NCI-H128 (cell line): ENCODE results near the gene UEVLD.
"Not testable (repeated sequence)": the region's sequence is repeated elsewhere in the genome, so short reads cannot be mapped to it uniquely, and the experiment has no call there.

Experiments used
- DNase-seq: peaks from one replicate; lab custom pipeline; 2025; ENCODE audit not compliant: unreplicated experiment; lab: John Stamatoyannopoulos, UW

Gene UEVLD

DNA sequence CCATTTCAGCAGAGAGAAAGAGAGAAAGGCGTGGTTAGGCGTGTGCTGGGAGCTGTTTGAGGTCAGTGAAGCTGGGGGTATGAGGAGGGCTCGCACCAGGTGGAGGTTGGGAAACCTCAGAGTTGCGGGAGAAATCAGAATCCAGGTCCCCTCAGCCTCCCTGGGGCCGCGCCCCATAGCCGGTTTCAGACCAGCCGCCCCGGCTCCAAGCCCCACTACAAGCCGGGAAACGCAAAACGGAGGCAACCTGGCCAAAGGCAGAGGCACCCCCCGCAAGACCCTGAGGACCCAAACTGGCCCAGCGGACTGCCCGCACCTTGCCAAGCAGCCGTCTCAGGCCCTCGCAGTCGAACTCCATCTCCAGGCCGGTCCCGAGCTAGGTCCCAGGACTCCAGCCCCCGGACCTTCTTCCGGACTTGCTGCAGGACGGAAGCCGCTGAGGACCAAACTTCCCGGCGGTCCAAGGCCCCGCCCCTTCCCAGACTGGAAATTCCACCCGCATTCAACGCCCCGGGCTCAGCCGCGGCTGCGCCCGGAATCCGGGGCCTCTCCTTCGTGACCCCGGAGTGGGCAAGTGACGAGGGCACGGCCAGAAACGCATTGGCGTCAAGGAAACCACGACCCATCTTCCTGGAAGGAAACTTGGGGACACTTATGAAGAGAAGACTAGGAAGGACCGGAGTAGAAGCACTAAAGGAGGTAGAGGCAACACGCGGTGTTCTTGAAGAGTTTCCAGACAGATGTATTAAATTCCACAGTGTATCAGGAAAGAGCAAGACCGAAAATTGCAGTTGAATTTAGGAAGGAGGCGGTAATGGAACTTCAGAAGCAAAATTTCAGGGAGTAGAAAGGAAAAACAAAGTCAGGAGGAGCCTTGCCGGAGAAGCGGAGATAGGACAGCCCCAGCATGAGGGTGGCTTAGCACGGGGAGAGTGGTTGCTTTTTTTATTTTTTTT, at the start of gene UEVLD:
TSS of gene UEVLD (minus strand) at position 438 of the 956 bp plus-strand sequence. CDS start at position 358, 80 bp downstream.
- DNase-seq, result peak; percentile 72

DNA sequence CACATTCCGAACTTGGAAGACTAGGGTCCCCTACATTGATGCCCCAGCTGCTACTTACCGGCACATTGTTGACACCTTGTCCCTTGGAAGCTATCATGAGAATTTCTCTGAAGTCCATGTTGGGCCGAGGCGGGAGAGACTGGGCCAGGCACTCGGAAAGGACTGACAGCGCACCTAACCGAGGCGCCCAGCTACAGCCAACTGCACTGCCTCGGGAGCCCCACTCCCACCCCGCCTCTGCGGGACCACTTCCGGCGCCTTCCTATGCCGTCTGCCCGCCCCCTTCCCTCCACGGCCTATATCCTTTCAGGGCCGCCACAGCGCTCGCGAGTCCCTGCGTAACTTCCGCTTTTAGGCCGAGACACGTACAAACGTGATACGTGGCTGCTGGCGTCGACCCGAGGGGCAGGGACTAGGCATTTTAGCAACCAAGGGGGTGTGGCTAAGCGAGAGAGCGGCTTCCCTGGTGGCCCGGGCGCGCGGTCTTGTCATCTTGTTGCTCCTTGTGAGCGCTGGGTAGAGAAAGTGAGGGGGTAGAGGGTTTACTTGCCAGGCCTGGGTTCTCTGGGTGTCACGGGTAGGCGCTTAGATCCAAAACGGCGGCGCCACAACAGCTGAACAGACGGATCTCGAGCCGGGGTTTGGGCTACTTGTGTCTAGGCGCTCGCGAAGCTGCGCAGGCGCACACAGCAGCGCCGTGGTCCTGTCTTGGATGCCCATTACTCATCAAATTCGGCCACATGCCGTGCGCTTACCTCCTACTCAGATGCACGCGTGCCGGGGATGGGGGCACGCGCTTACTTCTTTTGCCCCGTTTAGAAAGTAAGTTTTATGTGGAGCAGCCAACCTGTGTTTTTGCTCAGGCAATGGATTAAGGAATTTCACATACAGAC, 45.9 kb upstream of the UEVLD start, which contains the start of gene SPTY2D1:
TSS of gene SPTY2D1 (minus strand) at position 203 of the 893 bp plus-strand sequence. CDS start at position 118, 85 bp downstream.
- DNase-seq, result peak; percentile 95

DNA sequence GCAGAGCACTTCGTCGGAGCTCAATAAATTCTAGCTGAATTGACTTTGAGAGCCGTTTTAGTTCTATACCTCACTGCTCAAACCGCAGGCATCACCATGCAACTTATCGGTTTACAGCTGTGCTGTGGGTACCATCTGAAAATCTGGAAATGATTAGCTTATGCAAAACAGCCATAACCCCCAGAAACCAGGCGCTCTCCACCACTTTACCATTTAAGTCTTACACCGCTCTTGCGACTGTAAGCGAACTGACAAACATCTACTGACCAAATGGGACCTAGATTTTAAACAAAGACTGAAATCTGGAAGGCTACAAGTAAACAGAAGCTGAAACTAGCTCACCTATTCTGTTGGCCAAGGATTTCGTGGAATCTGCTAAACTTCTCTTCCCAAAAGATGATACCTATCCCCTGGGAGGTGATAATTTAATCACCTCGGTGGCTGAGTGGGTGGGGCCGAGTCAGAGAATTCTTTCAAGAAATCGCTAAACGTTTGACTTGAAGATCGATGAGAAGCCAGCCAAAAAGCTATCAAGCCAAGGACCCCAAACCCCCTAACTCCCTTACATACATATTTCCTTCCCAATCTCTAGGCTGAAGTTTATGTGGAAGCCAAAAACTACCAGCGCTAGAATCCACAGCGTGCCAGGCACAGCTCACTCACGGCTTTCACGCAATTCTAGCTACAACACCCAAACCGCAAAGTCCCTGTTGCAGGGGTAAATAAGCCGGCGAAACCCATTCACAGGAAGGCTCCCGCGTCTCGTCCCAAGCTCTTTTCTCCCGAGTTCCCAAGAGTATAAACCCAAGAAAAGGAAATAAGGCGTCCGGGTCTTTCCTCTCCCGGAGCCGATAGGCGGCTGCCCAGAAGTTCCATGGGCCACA, 45.0 kb upstream of the UEVLD start:
- DNase-seq, result no peak

DNA sequence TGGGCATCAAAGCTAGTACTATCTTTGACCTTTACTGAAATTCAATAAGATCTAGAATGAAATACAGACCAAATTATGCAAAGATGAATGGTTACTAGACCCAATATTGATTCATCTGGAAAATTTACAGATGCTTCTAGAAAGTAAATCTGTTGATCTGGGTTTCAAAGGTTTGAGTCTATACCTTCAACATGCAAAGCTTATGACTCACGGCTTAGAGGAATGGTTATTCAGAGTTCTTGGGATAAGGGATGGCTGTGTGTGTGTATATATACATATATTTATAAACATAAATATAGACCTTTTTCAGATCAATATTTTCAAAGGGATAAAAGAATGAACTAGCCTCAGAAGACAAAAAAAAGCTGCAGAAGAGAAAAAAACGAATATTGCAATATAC, 44.3 kb upstream of the UEVLD start:
- DNase-seq, result no peak

DNA sequence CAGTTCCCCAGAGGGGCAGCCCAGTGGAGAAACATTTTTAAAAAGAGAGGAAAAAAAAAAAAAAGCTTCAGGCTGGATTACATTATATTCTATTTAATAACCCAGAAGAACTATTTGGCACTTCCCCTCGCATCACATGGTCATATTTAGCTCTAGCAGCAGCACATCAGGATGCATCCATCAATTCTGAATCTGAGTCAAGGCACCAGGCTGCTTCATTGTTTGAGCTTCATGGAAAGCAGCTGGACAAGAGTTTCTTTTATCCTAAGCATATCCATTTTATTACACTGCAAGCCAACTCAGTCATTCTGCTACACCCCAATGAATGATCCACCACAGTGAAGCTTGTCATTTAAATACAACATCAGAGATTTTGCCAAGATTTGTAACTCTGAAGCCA, 35.6 kb upstream of the UEVLD start:
- DNase-seq, result no peak

DNA sequence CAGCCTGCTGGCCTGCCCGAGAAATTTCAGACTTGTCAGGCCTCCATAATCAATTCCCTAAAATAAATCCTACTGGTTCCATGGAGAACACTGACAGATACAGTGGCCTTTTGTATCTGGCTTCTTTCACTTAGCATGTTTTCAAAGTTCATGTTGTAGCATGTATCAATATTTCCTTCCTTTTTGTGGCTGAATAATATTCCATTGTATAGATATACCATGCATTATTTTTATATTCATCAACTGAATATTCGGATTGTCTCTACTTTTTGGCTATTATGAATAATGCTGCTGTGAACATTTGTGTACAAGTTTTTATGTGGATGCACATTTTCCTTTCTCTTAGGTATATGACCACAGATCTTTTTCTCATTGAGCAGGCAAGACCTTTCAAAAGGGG, 35.2 kb upstream of the UEVLD start:
- no peak for DNase-seq

GRCh38 chr11:18618342-18619025, 29.9 kb upstream of the UEVLD start:
- DNase-seq, result no peak

DNA sequence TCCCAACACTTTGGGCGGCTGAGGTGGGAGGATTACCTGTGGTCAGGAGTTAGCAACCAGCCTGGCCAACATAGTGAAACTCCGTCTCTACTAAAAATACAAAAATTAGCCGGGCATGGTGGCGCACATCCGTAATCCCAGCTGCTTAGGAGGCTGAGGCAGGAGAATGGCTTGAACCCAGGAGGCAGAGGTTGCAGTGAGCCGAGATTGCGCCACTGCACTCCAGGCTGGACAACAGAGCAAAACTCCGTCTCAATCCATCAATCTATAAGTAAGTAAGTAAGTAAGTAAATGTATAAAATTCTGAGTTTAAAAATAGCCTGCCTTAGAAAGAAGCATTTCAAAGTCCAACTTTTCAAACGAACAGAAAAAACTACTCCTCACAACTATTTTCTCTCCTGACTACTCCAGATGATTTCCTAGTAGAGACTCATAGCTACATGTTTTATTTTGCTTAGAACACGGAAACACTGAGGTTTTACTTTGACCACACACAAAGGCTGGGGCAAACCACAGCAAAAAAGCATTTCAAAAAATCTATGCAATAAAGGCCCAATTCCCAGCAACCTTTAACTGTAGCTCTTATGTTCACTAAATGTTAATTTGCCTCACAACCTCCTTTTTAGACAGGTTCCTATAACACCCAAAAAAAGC, 29.3 kb upstream of the UEVLD start:
- DNase-seq, result no peak

DNA sequence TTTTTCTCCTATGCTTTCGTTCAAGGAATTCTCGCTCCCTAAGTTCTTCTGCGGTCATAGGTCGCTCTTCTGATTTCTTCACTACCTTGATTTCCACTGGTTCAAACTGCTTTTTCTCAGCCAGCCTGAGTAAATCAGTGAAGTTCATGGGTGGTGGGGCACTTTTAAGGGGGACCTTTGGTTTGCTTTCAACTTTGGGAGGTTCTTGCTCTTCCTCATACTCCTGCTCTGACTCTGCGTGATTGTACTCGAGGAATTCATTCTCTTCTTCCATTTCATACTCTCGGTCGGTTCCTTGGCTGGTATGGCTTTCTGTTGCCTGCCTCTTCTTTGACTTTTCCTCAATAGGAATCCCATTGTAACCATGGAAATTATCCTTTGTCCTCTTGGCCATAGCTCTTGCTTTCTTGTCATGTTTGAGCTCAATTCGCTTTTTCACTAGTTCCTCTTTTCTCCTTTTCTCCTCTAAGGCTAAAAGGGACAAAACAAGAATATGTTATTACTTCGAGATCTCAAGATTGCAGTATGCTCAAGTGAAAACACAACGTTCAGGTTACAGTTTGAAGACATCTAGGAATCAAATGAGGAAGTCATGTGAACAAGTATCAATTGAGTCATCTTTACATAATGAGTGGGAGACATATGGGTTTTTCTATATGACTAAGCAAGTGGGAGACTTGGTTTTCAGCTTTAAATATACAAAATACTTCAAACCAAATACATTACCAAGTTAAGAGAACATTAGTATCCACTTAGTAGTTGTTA, 27.3 kb upstream of the UEVLD start:
- no peak for DNase-seq

GRCh38 chr11:18614667-18615066, 26.1 kb upstream of the UEVLD start:
- no peak for DNase-seq

DNA sequence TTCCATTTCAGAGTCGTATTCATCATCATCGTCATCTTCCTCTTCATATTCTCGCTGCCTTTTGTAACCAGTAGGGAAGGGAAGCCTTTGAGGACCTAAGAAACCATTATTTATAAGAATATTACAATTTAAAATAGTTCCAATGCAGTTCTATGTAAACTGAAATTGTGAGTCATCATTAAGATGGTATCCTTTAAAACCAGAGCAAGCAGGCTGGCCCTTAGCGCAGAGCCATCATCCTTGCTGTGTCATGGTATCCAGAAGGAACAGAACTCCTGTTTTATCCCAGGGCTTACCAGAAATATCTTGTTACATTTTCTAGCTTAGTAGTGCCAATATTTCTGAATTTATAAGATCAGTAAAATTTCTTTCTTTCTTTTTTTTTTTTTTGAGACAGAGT, 23.9 kb upstream of the UEVLD start:
- DNase-seq, result no peak

DNA sequence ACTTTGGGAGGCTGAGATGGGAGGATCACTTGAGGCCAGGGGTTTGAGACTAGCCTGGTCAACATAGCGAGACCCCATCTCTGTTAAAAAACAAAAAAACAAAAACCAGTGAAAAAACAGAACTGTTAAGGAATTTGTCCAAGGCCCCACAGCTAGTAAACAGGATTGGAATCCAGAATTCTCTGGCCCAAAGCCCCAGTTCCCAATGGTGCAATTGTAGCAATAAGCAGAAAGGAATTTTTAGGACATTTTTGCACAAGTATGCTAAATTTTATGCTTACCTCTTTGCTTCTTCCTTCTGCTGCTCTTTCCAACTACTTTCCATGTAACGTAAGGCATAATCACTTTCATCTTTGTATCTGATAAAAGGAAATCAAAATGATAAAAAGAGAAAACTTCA, 22.7 kb upstream of the UEVLD start:
- no peak for DNase-seq

DNA sequence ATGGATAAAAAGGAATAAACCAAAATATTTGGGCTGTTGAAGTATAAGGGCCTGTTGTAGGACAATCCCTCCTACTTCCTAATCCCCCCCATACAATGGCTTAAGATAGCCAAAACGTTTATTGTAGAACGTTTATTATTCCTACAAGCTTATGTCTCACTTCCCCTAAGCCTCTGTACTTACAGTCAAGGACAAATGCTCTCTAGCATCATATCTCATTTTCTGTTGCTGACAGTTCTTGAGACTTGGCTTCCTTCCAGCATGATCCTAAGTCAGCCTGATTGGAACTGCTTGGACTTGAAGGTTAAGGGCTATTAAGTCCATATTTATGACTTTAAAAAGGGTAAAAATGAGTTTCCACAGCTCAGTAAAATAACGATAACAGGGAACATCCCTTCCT, 19.8 kb upstream of the UEVLD start:
- DNase-seq, result no peak

- no peak for DNase-seq
Observed at GRCh38 chr11:18600915-18601569, 12.5 kb upstream of the UEVLD start.

DNA sequence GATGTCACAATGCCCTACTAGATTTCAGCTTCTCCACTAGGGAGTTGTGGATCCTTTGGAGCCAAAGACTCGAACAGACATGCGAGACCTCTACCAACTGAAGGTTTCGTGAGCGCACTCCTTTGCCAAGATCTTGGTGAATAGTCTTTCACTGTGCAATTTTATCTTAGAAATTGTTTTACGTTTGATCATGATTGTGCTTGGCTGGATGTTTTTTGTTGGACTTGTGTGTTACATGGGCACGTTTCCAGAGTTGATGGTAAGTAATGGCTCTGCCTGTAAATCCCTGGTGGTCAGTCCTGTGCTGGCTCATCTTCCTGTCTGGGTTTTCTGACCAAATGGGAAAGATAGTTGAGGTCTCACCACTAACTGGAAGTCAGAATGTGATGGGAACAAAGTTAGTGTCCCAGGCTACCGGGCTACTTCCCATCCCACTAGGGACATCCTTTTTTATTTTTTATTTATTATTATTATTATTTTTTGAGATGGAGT, 11.3 kb upstream of the UEVLD start, which contains the start of gene MISFA:
TSS of gene MISFA (plus strand) at position 51 of the 492 bp plus-strand sequence. CDS start at position 191, 140 bp downstream.
- no peak for DNase-seq

GRCh38 chr11:18594999-18595749, 6.6 kb upstream of the UEVLD start:
- no peak for DNase-seq

DNA sequence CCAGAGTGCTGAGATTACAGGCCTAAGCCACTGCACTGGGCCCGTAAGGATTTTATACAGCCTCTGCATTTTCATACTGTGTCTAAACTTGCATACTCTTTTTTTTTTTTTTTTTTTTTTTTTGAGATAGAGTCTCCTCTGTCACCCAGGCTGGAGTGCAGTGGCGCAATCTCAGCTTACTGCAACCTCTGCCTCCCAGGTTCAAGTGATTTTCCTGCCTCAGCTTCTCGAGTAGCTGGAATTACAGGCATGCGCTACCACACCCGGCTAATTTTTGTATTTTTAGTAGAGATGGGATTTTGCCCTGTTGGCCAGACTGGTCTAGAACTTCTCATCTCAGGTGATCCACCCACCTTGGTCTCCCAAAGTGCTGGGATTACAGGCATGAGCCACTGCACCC, 5.6 kb upstream of the UEVLD start:
- not testable (repeated sequence) for DNase-seq
